CD1c-positive myeloid dendritic cell (primary cell): ENCODE results near the gene TMEM247.
A peak's percentile ranks its signal among the peaks of the same experiment; 100 is the strongest.
"Not testable (repeated sequence)": the region's sequence is repeated elsewhere in the genome, so short reads cannot be mapped to it uniquely, and the experiment has no call there.

Experiments
- DNase-seq: peaks from one replicate; pipeline ENCODE4 v3.0.0-alpha.2; 2016; ENCODE audit errors: extremely low spot score

TMEM247 gene

DNA sequence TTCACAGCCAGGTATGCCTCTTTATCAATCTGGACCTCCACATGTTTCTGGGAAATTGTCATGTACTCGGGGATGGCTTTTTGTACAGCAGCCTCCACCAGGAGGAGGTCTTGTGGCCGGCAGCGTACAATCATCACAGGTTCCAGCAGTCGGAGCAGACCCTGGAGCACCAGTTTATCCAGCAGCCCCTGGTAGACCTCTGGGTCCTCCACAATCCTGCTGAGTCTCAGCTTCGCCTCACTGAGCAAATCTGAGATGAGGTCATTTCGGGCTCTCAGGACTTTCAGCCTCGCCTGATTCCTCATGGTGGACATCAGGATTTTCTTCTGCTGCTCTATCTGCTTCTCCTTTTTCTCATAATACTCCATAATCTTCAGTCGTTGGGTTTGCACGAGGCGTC, 32.8 kb downstream of the TMEM247 start:
- no peak for DNase-seq

DNA sequence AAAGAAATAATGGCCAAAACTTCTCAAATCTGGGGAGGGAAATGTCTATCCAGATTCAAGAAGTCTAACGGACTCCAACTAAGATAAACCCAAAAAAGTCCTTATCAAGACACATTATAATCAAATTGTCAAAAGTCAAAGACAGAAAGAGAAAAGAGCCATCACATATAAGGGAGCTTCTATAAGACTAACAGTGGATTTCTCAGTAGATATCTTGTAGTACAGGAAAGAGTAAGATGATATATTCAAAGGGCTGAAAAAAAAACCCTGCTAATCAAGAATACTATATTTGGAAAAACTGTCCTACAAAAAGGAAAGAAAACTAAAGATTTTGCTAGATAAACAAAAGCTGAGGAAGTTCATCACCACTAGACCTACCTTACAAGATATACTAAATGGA, 35.4 kb downstream of the TMEM247 start:
- no peak for DNase-seq

DNA sequence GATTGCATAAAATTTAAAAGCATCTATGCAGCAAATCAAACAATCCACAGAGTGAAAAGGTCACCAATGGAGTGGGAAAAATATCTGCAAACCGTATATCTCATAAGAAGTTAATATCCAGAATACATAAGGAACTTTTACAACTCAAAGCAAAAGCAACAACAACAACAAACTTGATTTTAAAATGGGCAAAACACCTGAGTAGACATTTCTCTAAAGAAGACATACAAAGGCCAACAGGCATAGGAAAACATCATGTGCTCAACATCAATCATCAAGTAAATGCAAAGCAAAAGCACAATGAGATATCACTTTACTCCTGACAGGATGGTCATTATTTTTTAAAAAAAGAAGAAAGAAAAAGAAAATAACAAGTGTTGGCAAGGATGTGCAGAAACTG, 38.1 kb downstream of the TMEM247 start:
- no peak for DNase-seq

DNA sequence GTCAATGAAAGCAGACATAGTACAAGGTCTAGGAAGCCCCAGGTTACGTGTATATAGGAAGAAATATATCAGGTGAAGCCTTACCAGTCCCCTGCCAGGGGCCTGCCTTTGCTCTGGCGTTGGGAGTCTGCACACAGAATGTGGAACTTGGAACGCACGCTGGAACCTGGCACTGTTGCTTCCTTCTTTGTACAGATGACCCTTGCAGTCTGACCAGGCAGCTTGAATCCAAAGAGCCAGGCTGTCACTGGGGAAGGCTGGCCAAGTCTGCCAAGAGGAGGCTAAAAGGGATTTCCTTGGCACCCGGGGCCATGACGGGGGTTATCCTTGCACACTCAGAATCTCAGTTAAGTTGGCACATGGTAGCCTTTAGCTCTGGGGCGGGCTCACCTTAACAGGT, 39.5 kb downstream of the TMEM247 start:
- DNase-seq = peak; percentile 59

DNA sequence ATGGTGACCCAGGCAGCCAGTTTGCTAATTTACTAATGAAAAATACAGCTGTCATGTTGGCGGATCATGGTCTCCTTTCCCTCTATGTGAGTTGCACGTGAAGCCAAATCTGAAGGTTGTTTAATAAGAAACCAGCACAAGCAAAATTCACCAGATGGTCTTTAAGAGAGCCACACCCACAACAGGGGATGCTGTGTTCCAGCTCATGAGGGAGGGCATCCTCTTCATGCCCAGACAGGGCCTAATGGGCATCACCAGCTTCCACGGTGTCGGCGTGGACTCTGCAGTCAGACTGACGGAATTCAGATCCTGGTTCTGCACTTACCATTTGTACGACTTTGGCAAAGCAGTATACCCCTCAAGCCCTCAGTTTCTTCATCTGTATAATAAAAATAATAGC, 39.9 kb downstream of the TMEM247 start:
- no peak for DNase-seq

DNA sequence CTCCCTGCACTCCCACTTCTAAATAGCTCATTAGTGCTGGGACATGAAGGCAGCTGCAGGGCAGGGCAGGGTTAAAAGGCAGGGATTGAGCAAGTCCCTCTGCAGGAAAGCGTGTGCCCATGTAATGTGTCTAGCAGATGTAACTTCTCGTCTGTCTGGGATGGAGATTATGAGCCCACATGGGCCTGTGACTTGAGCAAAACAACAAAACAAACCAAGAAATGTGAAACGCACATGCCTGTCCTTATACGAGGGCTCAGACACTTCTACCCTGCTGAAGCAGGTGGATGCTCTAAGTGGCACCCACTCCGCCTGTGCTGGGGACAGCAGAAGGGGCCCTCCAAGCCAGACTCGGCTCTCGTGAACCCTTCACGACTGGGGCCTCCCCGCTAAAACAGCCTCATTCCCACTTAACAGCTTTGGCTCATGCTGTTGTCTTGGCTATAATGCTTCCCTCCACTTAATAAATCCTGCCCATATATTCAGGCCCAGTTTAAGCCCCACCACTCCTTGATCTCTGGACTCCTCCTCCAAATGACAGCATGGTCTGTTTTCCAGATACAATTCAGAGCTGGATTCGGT, 40.9 kb downstream of the TMEM247 start:
- DNase-seq = no peak

DNA sequence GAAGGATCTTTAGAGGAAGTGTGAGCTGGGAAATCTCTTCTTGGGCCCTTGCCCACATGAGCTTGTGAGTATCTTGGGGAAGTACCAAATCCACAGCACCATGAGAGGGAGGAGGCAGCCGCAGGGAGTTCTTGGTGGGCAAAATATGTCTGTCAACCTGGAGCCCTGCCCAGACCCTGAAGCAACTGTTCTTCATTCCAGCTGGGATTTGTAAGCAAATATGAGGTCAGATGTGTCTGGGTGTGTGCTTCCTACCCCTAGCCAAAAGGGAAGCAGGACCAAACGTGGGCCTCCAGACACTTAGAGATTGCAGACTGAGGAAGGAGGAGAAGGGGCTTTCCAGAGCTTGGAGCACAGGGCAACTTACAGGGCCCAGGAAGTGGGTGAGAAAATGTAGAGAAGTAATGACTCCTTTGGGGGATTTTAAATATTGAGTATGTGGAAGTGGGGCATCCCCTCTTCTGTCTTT, 41.9 kb downstream of the TMEM247 start:
- peak; percentile 92 for DNase-seq

DNA sequence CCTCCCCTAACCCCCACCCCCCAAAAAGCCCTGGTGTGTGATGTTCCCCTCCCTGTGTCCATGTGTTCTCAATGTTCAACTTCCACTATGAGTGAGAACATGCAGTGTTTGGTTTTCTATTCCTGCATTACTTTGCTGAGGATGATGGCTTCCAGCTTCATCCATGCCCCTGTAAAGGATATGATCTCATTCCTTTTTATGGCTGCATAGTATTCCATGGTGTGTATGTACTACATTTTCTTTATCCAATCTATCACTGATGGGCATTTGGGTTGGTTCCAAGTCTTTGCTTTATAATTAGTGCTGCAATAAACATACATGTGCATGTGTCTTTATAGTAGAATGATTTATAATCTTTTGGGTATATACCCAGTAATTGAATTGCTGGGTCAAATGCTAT, 43.0 kb downstream of the TMEM247 start:
- DNase-seq = not testable (repeated sequence)

DNA sequence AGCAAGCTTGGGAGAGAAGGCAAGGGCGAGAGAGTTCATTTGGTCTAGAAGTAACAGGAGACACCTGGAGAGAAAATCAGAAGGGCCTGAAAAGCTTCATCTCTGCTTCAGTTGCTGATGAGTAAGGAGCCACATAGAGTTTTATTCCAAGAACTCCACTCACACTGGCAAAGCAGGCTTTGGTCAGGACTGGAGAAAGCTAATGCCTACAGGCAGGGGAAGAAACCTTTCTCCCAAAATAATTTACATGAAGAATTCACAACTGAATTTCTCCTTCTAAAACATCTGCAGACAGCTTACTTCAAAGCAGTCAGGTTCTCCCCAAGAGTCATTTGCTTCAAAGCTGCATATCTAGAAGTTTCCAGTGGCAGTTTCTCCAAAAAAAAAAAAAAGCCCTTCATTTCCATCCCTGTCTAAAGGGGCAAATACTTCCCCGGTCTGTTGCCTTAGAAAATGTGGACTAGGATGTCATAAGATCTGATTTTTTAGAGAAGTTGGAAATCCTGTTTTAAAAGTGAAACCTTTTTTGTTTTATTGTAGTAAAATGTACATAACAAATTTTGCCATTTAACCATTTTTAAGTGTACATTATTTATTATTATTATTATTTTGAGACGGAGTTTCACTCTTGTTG, 46.3 kb downstream of the TMEM247 start:
- peak; percentile 54 for DNase-seq

DNA sequence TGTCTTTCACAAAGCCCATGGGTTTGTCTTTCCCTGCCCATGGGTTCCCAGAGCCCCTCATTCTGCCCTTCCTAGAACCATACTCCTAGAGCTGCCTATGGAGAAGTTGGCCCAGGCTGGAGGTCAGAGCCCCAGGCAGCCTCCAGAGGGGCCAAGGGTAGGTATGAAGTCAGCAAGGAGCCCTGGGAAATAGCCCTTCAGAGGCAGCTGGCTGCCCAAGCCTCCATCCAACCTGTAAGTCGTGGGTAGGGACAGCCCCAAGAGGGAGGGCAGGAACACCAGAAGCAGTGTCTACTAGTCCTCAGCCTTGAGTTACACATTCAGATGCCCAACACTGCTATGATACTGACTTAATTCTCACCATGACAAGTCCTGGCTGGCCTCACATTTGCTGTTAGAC, 49.5 kb downstream of the TMEM247 start:
- no peak for DNase-seq

DNA sequence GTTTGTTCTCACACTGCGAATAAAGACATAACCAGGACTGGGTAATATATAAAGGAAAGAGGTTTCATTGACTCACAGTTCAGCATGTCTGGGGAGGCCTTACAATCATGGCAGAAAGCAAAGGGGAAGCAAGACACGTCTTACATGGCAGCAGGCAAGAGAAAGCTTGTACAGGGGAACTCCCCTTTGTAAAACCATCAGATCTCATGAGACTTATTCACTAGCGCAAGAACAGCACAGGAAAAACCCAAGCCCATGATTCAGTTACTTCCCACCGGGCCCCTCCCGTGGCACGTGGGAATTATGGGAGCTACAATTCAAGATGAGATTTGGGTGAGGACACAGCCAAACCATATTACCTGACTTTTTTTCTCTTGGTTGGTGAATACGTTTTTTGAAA, 51.3 kb downstream of the TMEM247 start:
- peak; percentile 34 for DNase-seq

DNA sequence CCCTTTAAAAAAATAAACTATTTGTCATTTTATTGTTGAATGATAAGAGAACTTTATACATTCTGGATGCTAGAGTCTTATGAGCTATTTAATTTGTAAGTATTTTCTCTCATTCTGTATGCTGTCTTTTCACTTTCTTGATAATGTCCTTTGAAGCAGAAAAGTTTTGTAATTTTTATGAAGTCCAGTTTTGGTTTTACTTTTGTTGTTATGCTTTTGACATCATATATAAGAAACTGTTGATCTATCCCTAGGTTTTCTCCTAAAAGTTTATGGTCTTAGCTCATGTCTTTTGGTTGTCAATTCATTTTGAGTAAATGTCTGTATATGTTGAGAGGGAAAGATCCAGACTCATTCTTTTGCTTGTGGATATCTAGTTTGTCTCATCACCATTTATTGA, 52.5 kb downstream of the TMEM247 start:
- DNase-seq = no peak
